OCI-LY3 (cell line): ENCODE measurements around the gene NDUFAB1.

Source experiments
- CTCF ChIP-seq: fragments of 200-600, 300-600 bp; sonication (generic); IDR thresholded peaks from 2 replicates; pipeline ENCODE4 v1.5.1; 2014; ENCODE audit warnings: antibody characterized with exemption, low read length, low read depth
- EZH2phosphoT487 ChIP-seq: fragments of 200-600 bp; shearing (Covaris generic); IDR thresholded peaks from 2 replicates; pipeline ENCODE4 v1.6.1; 2018; ENCODE audit warnings: antibody characterized with exemption, mixed run types, low read depth

GRCh38 chr16:23544436-23544835 is 51.7 kb downstream of the NDUFAB1 start:
- TF ChIP-seq CTCF (no peak), EZH2phosphoT487 (no peak)
